ENCODE results near the gene ZFYVE26.

GRCh38 chr14:67833403-67833802 is 17.0 kb upstream of the ZFYVE26 start:
- TF ChIP-seq CTCF (conservative IDR thresholded peaks at IDR 0.05; ENCODE audit: low read depth, low read length) (no peak), EZH2 (IDR thresholded peaks at IDR 0.05; ENCODE audit: low read length, unreplicated experiment) (no peak)
